Measurements from ENCODE around the gene GRID2.

- TF ChIP-seq RFX5 (IDR thresholded peaks at IDR 0.05; ENCODE audit: low read length) = no peak
- TF ChIP-seq RAD21 (IDR thresholded peaks at IDR 0.05; ENCODE audit: low read length) = no peak
- no peak for TF ChIP-seq CTCF (IDR thresholded peaks at IDR 0.05)
- no peak for TF ChIP-seq EZH2phosphoT487 (IDR thresholded peaks at IDR 0.05; ENCODE audit: borderline replicate concordance, low read depth)
- TF ChIP-seq NRF1 (IDR thresholded peaks at IDR 0.05; ENCODE audit: low read depth, low read length) = no peak
- no peak for TF ChIP-seq FOXJ3 (CRISPR knock-in tag; IDR thresholded peaks at IDR 0.05)
- no peak for TF ChIP-seq POLR2AphosphoS5 (IDR thresholded peaks at IDR 0.05; ENCODE audit: low read depth, low read length)
Measured at GRCh38 chr4:92847026-92847425, 543.3 kb downstream of the GRID2 start.

Data from SK-N-SH (cell line).